D721Med (cell line): Measurements from ENCODE around the gene SPATS2L.

ENCODE experiments used
- DNase-seq: peaks from one replicate; pipeline ENCODE4 v3.0.0; 2011; ENCODE audit warnings: low spot score; ENCODE audit not compliant: insufficient read length
- FAIRE-seq: peaks from 2 replicates; lab custom pipeline; 2011; peaks lifted over from hg19 to GRCh38; lab: Jason Lieb, UNC
- TF ChIP-seq, protein P1 (sequence below): IDR thresholded peaks from 2 replicates; pipeline ENCODE4 v1.5.1; 2012; ENCODE audit warnings: mild to moderate bottlenecking, control low read depth; ENCODE audit not compliant: insufficient read depth; ENCODE audit errors: missing control alignments

The SPATS2L gene

DNA sequence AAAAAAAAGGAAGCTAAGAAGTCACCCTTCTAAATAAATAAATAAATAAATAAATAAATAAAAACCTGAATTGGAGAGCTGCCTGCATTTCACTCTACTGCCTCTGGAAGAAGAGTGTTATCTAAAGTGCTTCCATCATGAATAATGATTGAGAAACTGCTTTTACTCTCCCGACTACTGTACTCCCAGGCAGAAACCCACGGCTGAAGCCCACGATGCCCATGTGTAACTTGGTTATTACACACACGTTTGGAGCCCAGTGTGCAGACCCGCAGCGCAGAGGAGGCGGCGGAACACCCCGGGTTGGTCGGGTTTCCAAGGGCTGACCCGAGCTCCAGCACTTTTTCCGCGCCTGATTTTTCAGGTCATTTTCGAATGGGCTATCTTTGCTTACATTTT, 697 bp upstream of the SPATS2L start:
- FAIRE-seq (no peak), DNase-seq (no peak)
- TF ChIP-seq, protein P1, sequence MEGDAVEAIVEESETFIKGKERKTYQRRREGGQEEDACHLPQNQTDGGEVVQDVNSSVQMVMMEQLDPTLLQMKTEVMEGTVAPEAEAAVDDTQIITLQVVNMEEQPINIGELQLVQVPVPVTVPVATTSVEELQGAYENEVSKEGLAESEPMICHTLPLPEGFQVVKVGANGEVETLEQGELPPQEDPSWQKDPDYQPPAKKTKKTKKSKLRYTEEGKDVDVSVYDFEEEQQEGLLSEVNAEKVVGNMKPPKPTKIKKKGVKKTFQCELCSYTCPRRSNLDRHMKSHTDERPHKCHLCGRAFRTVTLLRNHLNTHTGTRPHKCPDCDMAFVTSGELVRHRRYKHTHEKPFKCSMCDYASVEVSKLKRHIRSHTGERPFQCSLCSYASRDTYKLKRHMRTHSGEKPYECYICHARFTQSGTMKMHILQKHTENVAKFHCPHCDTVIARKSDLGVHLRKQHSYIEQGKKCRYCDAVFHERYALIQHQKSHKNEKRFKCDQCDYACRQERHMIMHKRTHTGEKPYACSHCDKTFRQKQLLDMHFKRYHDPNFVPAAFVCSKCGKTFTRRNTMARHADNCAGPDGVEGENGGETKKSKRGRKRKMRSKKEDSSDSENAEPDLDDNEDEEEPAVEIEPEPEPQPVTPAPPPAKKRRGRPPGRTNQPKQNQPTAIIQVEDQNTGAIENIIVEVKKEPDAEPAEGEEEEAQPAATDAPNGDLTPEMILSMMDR, result no peak

DNA sequence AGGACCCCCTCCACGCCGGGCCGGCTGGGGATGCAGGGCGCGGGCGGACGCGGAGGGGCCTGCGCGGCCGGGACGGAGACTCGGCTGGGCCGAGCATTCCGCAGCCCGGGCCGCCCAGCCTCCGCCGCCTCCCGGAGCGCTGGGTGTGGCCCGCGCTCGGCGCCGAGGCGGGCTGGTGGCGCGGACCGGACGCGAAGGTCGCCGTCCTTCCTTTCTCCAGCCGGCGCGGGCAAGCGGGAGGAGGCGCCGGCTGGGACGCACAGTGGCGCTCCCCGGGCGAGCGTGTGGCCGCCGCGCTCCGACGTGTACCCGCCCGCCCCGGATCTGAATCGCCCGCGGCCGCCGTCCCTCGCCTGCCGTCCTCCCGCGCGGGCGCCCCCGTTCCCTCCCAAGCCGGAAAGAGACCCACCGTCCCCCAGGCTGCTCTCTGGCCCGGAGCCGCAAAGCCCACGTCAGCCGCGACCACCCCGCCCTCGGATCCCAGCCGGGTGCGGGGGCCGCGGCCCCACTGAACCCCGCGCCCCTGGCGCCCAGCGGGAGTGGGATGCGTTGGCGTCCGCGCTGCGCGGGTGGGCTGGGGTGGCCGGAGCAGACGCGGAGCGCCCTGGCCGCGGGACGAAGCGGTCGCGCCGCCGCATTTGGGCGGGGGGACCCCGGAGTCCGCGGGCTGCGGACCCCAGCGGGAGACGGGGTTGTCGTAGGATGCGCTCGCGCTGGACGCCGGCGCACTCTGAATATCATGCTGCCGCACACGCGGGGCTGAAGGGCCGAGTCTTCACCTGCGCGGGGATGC, 634 bp downstream of the SPATS2L start:
- DNase-seq, result no peak
- TF ChIP-seq, protein P1, result no peak
- FAIRE-seq, result no peak

DNA sequence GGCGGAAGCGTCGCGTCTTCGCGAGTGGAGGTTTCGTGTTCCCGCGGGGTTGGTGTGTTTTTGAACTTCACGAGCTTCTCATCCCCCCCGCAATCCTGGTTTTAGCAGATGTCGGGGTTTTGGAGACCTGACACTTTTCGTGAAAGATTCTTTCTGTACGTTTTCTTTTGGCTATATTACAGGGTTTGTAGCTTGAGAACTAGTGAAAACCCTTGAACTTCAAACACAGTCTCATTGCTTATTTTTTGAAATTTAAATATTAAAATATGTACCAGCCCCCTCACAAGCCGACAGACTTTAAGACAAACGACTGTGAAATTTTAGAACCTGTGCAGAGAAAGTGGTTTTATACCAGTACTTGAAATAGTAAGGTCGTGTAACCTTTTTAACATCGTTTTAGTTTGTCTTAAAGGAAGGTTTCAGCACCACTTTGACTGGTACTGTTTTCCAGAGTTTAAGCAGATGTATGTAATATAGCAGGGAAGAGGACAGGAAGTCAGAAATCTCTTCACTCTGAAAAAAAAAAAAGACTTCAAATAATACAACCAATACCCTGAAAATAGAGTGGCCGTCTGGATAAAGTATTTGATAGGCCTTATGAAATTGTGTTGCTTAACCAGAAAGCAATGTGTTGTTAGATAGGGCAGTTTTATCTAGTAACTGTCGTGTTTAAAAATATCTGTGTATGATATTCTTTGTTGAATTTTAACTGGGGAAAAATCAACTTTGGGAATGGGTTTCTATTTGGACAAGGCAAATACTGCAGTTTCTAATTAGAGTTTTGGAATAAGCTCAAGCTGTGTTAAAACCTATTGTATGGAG, 1.4 kb downstream of the SPATS2L start:
- TF ChIP-seq, protein P1, result no peak
- DNase-seq, result no peak

DNA sequence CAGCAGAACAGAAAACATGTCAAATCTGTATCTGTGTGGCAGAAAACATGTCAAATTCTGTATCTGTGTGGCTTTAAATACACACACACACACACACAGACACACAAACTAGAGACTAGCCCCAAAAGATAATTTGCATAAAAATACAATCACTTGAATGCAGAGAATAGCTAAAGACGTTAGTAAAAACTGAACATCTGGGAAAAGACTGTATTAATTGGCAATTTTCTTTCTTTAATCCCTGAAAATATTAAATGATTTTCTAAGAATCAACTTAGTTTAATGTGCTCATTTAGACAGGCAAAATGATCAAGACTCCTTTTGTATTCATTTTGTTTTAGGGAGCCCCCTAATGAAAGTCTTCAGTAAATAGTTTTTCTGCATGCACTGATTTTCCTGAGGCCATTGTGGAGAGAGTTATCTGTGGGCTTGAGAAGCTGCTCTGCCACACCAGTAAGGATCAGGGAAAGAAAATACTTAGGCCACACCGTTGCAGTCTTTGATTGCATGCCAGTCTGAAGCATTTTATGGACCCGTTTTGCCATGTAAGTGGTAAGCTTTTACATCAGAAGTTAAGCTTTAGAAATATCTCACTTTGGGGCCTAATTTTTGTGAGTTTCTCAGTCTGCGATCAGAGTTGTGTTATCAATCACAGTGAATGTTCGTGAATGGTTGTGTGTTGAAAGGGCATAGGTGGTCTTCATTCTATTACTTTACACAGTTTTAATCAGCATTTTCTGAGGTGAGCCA, 2.2 kb downstream of the SPATS2L start:
- TF ChIP-seq, protein P1, result peak; percentile 37
- DNase-seq (no peak), FAIRE-seq (no peak)

More for the DNA sequence above, 1.4 kb downstream of the SPATS2L start:
- FAIRE-seq, result no peak

DNA sequence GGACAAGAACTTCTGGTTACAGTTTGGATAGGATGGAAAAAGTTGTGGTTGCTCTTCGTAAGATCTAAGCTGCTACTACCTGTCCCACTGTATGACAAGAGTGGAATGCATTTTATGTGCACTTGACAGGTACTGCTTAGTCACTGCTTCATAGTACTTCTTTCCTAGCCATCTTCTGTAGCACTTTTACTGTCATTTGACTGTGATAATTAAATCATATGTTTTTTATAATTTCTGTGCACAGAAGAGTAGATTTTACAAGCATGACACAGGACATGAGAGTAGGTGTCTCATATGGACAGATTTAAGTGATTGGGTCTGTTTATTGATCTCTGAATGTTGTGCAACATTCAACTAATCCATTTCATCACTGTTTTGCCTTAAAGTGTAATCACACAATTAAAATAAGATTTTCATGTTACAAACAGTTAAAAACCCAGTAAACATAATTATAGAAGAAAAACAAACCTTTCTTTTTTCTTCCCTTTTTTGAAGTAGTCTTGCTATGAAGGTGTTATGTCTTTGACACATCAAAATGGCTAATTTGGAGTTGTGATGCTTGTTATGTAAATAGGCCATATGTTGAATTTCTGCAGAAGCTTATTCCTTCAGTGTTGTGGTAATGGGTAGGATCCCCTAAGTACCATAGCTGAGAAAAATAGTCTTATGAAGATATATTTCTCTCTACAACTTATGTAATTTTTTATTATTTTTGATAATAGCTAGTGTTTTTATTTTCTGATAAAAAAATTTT, 3.0 kb downstream of the SPATS2L start:
- TF ChIP-seq, protein P1, result no peak
- DNase-seq (no peak), FAIRE-seq (no peak)

DNA sequence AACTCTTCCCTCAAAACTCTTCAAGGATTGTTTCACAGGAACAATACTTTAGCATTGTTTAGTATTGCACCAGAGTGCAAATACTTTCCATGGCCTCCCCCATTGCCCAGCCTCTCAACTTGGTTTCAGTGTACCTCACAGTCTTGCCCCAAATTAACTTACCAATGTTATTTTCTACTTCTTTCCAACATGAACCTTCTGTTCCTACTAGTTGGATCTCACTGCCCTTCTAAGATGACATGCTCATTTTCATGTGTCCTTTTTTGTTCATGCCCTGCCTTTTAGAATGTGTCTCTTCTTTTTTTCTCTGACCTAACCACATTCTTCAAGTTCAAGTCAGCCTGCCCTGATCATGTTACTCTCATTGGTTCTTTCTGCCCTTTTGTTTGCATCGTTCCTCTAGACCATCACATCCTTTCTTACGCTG, 4.1 kb downstream of the SPATS2L start:
- FAIRE-seq (no peak), DNase-seq (no peak)
- TF ChIP-seq, protein P1, result no peak
